ENCODE measurements around the gene CRYBA1.

Gene CRYBA1

DNA sequence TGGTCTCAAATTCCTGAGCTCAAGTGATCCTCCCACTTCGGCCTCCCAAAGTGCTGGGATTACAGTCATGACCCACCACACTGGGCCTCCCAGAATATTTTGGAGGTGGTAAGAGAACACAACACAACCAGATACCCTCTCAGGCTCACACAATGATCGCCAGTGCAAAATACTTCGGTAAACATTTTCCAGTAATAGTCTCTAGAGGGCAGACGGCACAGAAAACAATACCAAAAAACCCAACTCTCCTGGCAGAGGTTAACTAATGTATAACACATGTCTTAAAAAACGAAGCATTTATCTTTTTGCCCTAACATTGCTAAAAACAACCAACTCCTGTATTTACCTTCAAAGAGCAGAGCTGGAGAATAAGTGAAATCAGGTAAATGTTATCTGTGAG is 36.8 kb downstream of the CRYBA1 start:
- no peak for DNase-seq (ENCODE audit: low spot score)

DNA sequence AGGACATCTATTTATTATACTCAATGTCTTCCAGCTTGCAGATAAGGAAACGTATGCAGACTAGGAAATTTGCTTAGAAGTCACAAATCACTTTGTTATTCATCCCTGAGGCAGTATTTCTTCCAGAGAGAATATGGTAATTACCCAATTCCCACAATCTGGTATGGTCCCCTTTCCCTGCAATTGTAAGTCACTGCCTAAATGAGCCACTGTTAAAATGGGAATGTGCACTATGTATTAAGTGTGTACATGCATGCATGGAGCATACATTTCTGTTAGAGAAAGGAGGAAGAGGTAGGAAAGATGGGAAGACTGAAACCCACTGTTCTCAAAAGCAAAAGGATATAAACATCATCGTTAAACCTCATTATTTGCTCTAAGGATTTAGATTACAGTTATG is 37.3 kb downstream of the CRYBA1 start:
- DNase-seq (ENCODE audit: low spot score) = no peak

DNA sequence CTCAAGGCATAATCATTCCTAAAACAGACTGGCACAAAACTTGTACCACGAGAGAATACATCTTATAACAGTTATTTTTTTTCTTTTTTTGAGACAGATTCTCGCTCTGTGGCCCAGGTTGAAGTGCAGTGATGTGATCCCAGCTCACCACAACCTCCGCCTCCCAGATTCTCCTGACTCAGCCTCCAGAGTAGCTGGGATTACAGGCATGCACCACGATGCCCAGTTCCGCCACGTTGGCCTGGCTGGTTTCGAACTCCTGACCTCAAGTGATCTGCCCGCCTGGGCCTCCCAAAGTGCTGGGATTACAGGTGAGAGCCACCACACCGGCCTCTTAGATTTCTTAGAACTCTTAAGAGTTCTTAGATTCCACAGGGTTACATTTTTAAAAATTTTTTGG is 43.2 kb downstream of the CRYBA1 start:
- no peak for DNase-seq (ENCODE audit: low spot score)

DNA sequence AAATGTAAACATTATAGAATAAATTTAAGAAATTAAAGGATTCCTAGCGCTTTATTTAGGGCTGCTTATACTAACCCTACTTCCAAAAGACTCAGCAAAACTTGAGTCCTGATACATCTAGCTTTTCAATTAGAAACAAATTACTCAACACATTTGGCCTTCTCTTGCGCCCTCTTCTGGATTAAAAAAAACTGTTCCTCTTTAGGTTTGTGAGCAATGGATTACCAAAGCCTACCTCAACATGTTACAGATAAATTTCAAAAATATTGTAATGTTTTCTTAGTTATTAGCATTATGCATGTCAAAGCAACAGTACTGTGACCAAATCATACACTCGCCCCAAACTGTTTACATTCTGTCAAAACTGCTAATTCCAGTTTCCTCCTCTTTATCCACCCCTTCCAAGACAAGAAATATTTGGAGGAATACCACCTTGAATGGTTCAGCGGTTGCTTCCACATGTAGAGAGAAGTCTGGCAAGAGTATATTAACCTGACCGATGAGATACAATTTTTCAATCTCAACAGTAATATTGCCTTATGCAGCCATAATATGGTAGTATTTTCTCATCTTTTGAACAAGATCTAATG is 44.6 kb downstream of the CRYBA1 start:
- peak; percentile 60 for DNase-seq (ENCODE audit: low spot score)

DNA sequence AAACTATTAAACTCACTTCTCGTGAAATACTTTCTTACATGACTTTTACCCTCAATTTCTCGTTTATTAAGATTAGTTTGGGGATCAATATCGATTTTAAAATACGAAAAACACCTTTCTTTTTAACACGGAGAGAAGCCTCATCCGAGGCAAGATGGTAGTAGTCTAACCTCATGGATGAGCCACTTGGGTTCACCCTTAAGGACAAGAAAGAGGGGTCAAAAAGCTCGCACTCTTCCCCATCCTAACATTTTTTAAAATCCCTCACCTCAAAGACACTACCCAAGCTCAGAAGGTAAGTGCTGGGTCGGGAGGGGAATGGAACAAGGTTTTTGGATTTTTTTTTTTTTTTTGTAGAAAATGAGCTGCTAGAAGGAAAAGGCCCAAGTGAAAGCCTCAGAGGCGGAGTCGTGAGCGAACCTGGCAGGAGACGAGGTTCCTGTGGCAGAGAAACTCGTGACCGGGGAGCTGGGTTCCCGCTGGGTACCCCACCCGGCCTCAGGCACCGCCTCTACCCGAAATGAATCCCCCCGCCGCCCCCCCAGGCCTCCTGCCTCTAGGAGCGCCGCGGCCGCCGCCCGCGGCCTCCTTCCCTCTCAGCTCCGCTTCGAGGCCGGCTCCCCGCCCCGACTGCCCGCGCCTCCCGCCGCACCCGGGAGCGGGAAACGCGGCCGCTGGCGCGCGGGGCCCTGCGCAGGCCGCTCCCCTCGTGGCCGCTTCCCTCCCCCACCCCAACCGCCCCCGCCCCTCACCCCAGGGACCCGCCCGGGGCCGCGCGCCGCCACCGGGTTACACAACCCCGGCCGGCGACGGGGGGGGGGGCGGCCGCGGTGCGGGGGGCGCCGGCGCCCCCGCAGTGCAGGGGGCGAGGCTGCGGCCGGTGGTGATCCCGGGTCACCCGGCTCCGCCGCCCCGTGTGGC is 45.7 kb downstream of the CRYBA1 start:
- peak; percentile 51 for DNase-seq (ENCODE audit: low spot score)

DNA sequence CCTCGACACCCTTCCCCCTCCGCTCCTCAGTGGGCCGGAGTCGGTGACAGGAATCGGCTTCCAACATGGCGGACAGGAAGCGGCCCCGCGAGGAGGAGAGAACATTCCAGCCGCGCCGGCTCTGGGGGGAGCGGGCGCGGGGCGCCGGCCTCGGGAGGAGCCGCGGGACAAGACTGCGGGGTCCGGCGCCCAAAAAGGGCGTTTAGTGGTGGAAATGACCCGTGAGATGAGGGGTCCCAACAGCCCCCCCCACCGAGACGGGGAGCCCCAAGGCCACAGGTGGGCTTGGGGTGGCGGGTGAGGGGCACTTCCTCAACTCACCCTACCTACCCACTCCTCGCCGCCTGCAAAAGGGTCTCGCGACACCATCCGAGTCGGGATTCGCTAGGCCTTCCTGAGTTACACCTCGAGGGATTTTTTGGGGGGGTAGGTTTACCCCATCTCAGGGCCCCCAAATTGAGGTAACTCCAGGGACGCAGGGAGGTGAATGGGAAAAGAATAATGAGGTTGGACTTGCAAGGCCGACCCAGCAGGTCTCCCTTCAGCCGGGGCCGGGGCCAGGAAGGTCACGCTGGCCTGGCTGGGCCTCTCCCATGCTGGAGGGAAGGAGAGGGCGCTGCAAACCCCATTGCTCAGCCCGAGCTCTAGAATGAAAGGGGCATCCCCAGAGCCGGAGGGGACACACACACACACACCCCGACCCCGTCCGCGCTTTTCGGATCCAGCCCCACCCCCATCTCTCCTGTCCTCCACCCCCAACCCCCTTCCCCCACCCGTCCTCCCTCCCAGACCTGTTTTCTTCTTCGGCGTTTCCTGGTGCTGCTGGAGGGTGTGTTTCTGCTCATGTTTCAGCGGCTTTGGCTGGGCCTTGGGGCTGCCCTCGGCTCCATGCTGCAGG is 46.6 kb downstream of the CRYBA1 start:
- peak; percentile 65 for DNase-seq (ENCODE audit: low spot score)

DNA sequence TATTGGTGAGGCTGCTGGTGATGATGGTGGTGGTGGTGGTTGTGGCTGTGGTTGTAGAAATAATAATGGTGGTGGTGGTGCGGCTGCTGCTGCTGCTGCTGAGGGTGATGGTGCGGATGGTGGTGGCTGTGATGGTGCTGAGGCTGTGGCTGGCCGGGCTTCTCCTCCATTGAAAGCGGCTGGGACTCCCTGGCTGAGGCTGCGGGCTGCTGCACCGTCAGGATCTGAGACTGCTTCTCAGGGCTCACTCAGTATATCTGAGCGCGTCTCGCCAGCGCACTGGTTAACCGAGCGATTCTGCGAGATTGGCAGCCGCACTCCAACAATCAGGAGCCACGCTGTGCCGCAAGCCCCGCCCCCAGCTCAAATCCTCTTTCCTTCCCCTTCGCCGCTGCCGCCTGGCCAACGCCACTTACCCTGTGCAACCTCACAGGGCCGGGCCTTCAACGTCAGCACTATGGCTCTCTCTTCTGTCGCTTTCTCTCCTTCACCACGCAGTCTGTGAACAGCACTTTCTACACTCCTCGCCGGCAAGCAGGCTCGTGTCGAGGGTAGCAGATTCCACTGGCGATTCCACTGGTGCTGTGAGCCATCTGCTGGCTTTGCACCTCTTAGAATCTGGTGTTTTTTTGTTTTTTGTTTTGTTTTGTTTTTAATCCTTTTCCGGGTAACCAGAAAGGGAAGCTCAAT is 47.4 kb downstream of the CRYBA1 start, which contains the start of gene NUFIP2:
Gene NUFIP2, minus strand, starts transcription at position 259 of the 690 bp plus-strand sequence. Its CDS starts 89 bp downstream, at position 170.
- DNase-seq (ENCODE audit: low spot score) = peak; percentile 98

DNA sequence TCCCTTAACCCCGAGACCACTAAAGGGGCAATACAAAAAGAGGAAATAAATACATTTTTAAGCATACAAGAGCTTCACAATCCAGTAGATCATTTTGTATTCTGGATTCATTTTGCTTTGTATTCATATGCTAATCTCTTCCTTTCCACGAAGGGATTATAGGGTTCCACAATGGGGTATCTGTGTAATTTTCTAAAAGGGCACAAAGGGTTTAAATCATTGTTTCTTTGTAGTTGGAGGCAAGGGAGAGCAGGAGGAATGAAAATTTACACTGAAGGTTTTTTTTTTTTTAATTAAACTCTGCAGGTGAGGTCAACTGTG is 47.9 kb downstream of the CRYBA1 start:
- no peak for DNase-seq (ENCODE audit: low spot score)

DNA sequence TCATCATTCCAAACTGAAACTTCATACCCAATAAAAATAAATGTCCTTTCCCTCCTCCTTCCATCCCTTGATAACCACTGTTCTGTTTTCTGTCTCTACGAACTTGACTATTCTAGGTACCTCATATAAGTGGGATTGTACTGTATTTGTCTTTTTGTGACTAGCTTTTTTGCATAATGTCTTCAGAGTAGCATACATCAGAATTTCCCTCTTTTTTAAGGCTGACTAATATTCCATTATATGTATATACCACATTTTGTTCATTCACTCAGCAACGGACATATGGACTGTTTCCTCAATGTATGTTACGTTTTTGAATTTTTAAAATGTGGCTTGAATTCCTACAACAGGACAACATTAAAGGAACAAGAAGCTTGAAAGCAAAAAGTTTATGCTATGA is 48.8 kb downstream of the CRYBA1 start:
- no peak for DNase-seq (ENCODE audit: low spot score)

DNA sequence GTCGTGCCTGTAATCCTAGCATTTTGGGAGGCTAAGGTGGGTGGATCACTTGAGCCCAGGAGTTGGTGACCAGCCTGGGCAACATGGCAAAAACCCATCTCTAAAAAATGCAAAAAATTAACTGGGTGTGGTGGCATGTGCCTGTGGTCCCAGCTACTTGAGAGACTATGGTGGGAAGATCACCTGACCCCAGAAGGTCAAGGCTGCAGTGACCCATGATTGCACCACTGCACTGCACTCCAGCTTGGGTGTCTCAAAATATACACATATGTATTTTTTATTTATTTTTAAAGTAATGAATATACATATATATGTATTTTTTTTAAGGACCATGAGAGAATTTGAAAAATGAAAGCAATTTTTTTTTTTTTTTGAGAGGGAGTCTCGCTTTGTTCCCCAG is 52.4 kb downstream of the CRYBA1 start:
- DNase-seq (ENCODE audit: low spot score) = no peak

DNA sequence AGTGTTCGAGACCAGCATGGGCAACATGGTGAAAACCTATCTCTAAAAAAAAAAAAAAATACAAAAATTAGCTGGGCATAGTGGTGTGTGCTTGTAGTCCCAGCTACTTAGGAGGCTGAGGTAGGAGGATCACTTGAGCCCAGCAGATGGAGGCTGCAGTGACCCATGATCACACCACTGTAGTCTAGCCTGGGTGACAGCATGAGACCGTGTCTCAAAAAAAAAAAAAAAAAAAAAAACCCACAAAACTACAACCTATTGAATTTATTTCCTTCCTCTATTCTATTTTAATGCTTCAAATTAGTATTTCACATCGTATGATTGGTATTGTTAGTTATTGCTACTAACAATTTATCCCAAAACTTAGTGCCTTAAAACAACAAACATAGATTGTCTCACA is 56.7 kb downstream of the CRYBA1 start:
- DNase-seq (ENCODE audit: low spot score) = no peak
